Mesendoderm (in vitro differentiated cells): Measurements from ENCODE around the gene PRSS27.

Experiments used
- DNase-seq: peaks from one replicate; pipeline ENCODE4 v3.0.0; 2013
- H2AK5ac ChIP-seq: 2 replicates; pipeline ENCODE4 v1.6.1; 2013; ENCODE audit warnings: low read length, inconsistent platforms
- H2BK120ac ChIP-seq: 2 replicates; pipeline ENCODE4 v1.6.1; 2013; ENCODE audit warnings: low read depth, mild to moderate bottlenecking, low read length, moderate library complexity, mixed read lengths
- H2BK15ac ChIP-seq: replicated peaks from 2 replicates; pipeline ENCODE4 v1.6.1; 2013; ENCODE audit warnings: low read depth, mild to moderate bottlenecking, moderate library complexity
- H2BK5ac ChIP-seq: 2 replicates; pipeline ENCODE4 v1.6.1; 2013; ENCODE audit warnings: low read length, inconsistent platforms
- H3K18ac ChIP-seq: 2 replicates; pipeline ENCODE4 v1.6.1; 2013; ENCODE audit warnings: mild to moderate bottlenecking, low read length, mixed read lengths
- H3K23ac ChIP-seq: one replicate; pipeline ENCODE4 v1.6.1; 2013; ENCODE audit warnings: low read length
- H3K27ac ChIP-seq: 2 replicates; pipeline ENCODE4 v1.5.1; 2013; ENCODE audit warnings: low read depth, mild to moderate bottlenecking, inconsistent platforms, low read length, moderate library complexity
- H3K27me3 ChIP-seq: 2 replicates; pipeline ENCODE4 v1.6.1; 2013; ENCODE audit warnings: low read length, control low read depth, mild to moderate bottlenecking, inconsistent platforms; ENCODE audit not compliant: insufficient read depth, poor library complexity
- H3K36me3 ChIP-seq: 2 replicates; pipeline ENCODE4 v1.6.1; 2013; ENCODE audit warnings: low read length, inconsistent platforms; ENCODE audit not compliant: control insufficient read depth, insufficient read depth
- H3K4ac ChIP-seq: one replicate; pipeline ENCODE4 v1.6.1; 2013; ENCODE audit warnings: low read depth, mild to moderate bottlenecking, low read length, moderate library complexity
- H3K4me1 ChIP-seq: 2 replicates; pipeline ENCODE4 v1.6.1; 2013; ENCODE audit warnings: low read depth, low read length, inconsistent platforms; ENCODE audit not compliant: control insufficient read depth
- H3K4me2 ChIP-seq: 2 replicates; pipeline ENCODE4 v1.6.1; 2013; ENCODE audit warnings: low read length
- H3K4me3 ChIP-seq: 2 replicates; pipeline ENCODE4 v1.5.1; 2013; ENCODE audit warnings: mild to moderate bottlenecking, low read length
- H3K56ac ChIP-seq: one replicate; pipeline ENCODE4 v1.6.1; 2013; ENCODE audit warnings: low read length
- H3K79me1 ChIP-seq: 2 replicates; pipeline ENCODE4 v1.6.1; 2013; ENCODE audit warnings: low read length, inconsistent platforms
- H3K79me2 ChIP-seq: 2 replicates; pipeline ENCODE4 v1.6.1; 2013; ENCODE audit warnings: mild to moderate bottlenecking, low read length; ENCODE audit not compliant: control insufficient read depth, insufficient read depth
- H3K9ac ChIP-seq: 2 replicates; pipeline ENCODE4 v1.6.1; 2013; ENCODE audit warnings: low read length, inconsistent platforms
- H4K5ac ChIP-seq: one replicate; pipeline ENCODE4 v1.6.1; 2013; ENCODE audit warnings: low read length
- H4K8ac ChIP-seq: one replicate; pipeline ENCODE4 v1.6.1; 2013; ENCODE audit warnings: low read depth, mild to moderate bottlenecking, control low read depth, low read length, moderate library complexity
- WGBS: extraction: QIAGEN DNeasy Blood & Tissue Kit; methylation state at CpG from one replicate; pipeline ENCODE4 v1.1.7; 2013; ENCODE audit warnings: low lambda C conversion rate, missing lambda C conversion rate; ENCODE audit not compliant: insufficient coverage; ENCODE audit errors: extremely low coverage; 5-methylcytosine and 5-hydroxymethylcytosine counted together

Gene PRSS27

GRCh38 chr16:2739625-2740430 lies 19.8 kb upstream of the PRSS27 start:
- Histone ChIP-seq H3K4ac (no peak overlapping the region), H3K4me2 (no peak overlapping the region), H4K8ac (no peak overlapping the region), H3K27ac (no peak overlapping the region), H3K4me1 (no peaks in the 10 kb centered on the region), H3K23ac (no peak overlapping the region), H3K36me3 (no peaks in the 10 kb centered on the region), H2BK5ac (no peak overlapping the region), H3K4me3 (no peak overlapping the region), H3K27me3 (no peaks in the 10 kb centered on the region), H3K9ac (no peak overlapping the region), H3K18ac (no peak overlapping the region), H3K56ac (no peak overlapping the region), H2BK120ac (no peak overlapping the region), H3K79me2 (no peaks in the 10 kb centered on the region), H2AK5ac (no peak overlapping the region), H4K5ac (no peak overlapping the region), H3K79me1 (no peaks in the 10 kb centered on the region), H2BK15ac (no peak overlapping the region)
- WGBS, result no CpG with 5 or more reads among the region's 8 CpGs
- no peak for DNase-seq

- H2AK5ac ChIP-seq, result no peak overlapping the region
- H3K56ac ChIP-seq, result no peak overlapping the region
- H3K27me3 ChIP-seq, result no peaks in the 10 kb centered on the region
- no peak overlapping the region for H4K5ac ChIP-seq
- H3K23ac ChIP-seq, result no peak overlapping the region
- no peak overlapping the region for H4K8ac ChIP-seq
- DNase-seq, result no peak
- H3K36me3 ChIP-seq, result no peaks in the 10 kb centered on the region
- H2BK120ac ChIP-seq, result no peak overlapping the region
- H3K18ac ChIP-seq, result no peak overlapping the region
- H3K79me2 ChIP-seq, result no peaks in the 10 kb centered on the region
- H3K9ac ChIP-seq, result no peak overlapping the region
- H3K4me1 ChIP-seq, result no peaks in the 10 kb centered on the region
- H2BK5ac ChIP-seq, result no peak overlapping the region
- no peak overlapping the region for H3K27ac ChIP-seq
- WGBS, result no CpG with 5 or more reads among the region's 5 CpGs
- H3K79me1 ChIP-seq, result no peaks in the 10 kb centered on the region
- H3K4me3 ChIP-seq, result no peak overlapping the region
- H3K4me2 ChIP-seq, result no peak overlapping the region
- no peak overlapping the region for H3K4ac ChIP-seq
- no peak overlapping the region for H2BK15ac ChIP-seq
Measured at GRCh38 chr16:2738615-2739014, 18.6 kb upstream of the PRSS27 start.

GRCh38 chr16:2737895-2738418 lies 17.9 kb upstream of the PRSS27 start:
- H3K4me1 ChIP-seq, result no peaks in the 10 kb centered on the region
- no peak overlapping the region for H3K4ac ChIP-seq
- H2BK120ac ChIP-seq, result no peak overlapping the region
- no peak overlapping the region for H3K27ac ChIP-seq
- DNase-seq, result no peak
- H2BK15ac ChIP-seq, result no peak overlapping the region
- no peak overlapping the region for H3K9ac ChIP-seq
- no peaks in the 10 kb centered on the region for H3K79me2 ChIP-seq
- H3K23ac ChIP-seq, result no peak overlapping the region
- no peak overlapping the region for H2BK5ac ChIP-seq
- no peaks in the 10 kb centered on the region for H3K36me3 ChIP-seq
- no CpG with 5 or more reads among the region's 7 CpGs for WGBS
- H3K4me3 ChIP-seq, result no peak overlapping the region
- H3K18ac ChIP-seq, result no peak overlapping the region
- no peak overlapping the region for H3K4me2 ChIP-seq
- H3K79me1 ChIP-seq, result no peaks in the 10 kb centered on the region
- no peak overlapping the region for H4K8ac ChIP-seq
- no peak overlapping the region for H3K56ac ChIP-seq
- no peaks in the 10 kb centered on the region for H3K27me3 ChIP-seq
- no peak overlapping the region for H2AK5ac ChIP-seq
- no peak overlapping the region for H4K5ac ChIP-seq

GRCh38 chr16:2737238-2737605 lies 17.2 kb upstream of the PRSS27 start:
- no peak overlapping the region for H2BK15ac ChIP-seq
- no peak overlapping the region for H2BK120ac ChIP-seq
- no peaks in the 10 kb centered on the region for H3K36me3 ChIP-seq
- no peak overlapping the region for H3K4ac ChIP-seq
- no peak overlapping the region for H3K4me2 ChIP-seq
- H2BK5ac ChIP-seq, result no peak overlapping the region
- WGBS, result no CpG with 5 or more reads among the region's 5 CpGs
- H3K9ac ChIP-seq, result no peak overlapping the region
- DNase-seq, result no peak
- no peak overlapping the region for H3K4me3 ChIP-seq
- no peak overlapping the region for H2AK5ac ChIP-seq
- no peak overlapping the region for H3K18ac ChIP-seq
- no peaks in the 10 kb centered on the region for H3K27me3 ChIP-seq
- no peaks in the 10 kb centered on the region for H3K4me1 ChIP-seq
- H3K79me1 ChIP-seq, result no peaks in the 10 kb centered on the region
- no peak overlapping the region for H3K27ac ChIP-seq
- no peaks in the 10 kb centered on the region for H3K79me2 ChIP-seq
- no peak overlapping the region for H3K56ac ChIP-seq
- H4K8ac ChIP-seq, result no peak overlapping the region
- H3K23ac ChIP-seq, result no peak overlapping the region
- H4K5ac ChIP-seq, result no peak overlapping the region

- Histone ChIP-seq H3K79me2 (no peaks in the 10 kb centered on the region), H3K36me3 (no peaks in the 10 kb centered on the region), H4K5ac (no peak overlapping the region), H3K9ac (no peak overlapping the region), H3K23ac (no peak overlapping the region), H3K4me3 (no peak overlapping the region), H3K27ac (no peak overlapping the region), H2BK5ac (no peak overlapping the region), H4K8ac (no peak overlapping the region), H3K4ac (no peak overlapping the region), H3K4me2 (no peak overlapping the region), H3K79me1 (no peaks in the 10 kb centered on the region), H2BK15ac (no peak overlapping the region), H2AK5ac (no peak overlapping the region), H2BK120ac (no peak overlapping the region), H3K27me3 (no peaks in the 10 kb centered on the region), H3K56ac (no peak overlapping the region), H3K18ac (no peak overlapping the region), H3K4me1 (no peaks in the 10 kb centered on the region)
- WGBS, result no CpG with 5 or more reads among the region's 11 CpGs
- no peak for DNase-seq
Measured at GRCh38 chr16:2736476-2737237, 16.6 kb upstream of the PRSS27 start.
